ENCODE measurements around the gene PKP2. TPM values are rescaled to one million over a fixed set of nuclear protein-coding genes. Genes with fewer than 3 reads are reported as not detected.

Gene PKP2
- total and polyA plus RNA-seq, 11 donors = 111 to 576 (median 368) TPM

GRCh38 chr12:32770141-32770540 lies 126.4 kb downstream of the PKP2 start:
- Histone ChIP-seq H3K36me3 (no peaks in the 10 kb centered on the region), H3K9me3 (no peaks in the 10 kb centered on the region), H3K27ac (no peak overlapping the region), H3K4me3 (no peak overlapping the region), H3K27me3 (peaks cover 0 to 6% (median 0%) of the 10 kb centered on the region in 9 donors), H3K4me1 (no peaks in the 10 kb centered on the region)
- WGBS, 4 donors = 51 to 68% (median 64%) methylated on average over 1 of the region's 1 CpG
- no peak for DNase-seq
- no peak for TF ChIP-seq POLR2A (IDR thresholded peaks at IDR 0.05)
- no peak for TF ChIP-seq CTCF (IDR thresholded peaks at IDR 0.05)
- no peak for ATAC-seq
- intact Hi-C loops (cut with DNase I) = no loop called here

- Histone ChIP-seq H3K27ac (no peak overlapping the region), H3K4me1 (no peaks in the 10 kb centered on the region), H3K4me3 (no peak overlapping the region), H3K9me3 (no peaks in the 10 kb centered on the region), H3K27me3 (peaks cover 0 to 6% (median 0%) of the 10 kb centered on the region in 9 donors), H3K36me3 (no peaks in the 10 kb centered on the region)
- TF ChIP-seq CTCF (IDR thresholded peaks at IDR 0.05) (no peak), POLR2A (IDR thresholded peaks at IDR 0.05) (no peak)
- no peak for DNase-seq
- ATAC-seq = no peak
- WGBS, 4 donors = 69 to 86% (median 82%) methylated on average over 4 of the region's 4 CpGs
- intact Hi-C loops (cut with DNase I) = no loop called here
These were observed 128.1 kb downstream of the PKP2 start for GRCh38 chr12:32768518-32768917.

- ATAC-seq = no peak
- 77 to 81% (median 81%) methylated on average over 4 of the region's 4 CpGs for WGBS, 4 donors
- intact Hi-C loops (cut with DNase I) = no loop called here
These were observed 130.7 kb downstream of the PKP2 start for GRCh38 chr12:32765906-32766305.

GRCh38 chr12:32761716-32762115 lies 134.9 kb downstream of the PKP2 start:
- H3K4me1 ChIP-seq = peaks cover 0 to under 1% (median 0%) of the 10 kb centered on the region in 12 donors
- H3K4me3 ChIP-seq = no peak overlapping the region
- TF ChIP-seq CTCF (IDR thresholded peaks at IDR 0.05) (no peak), POLR2A (IDR thresholded peaks at IDR 0.05) (no peak)
- no peaks in the 10 kb centered on the region for H3K9me3 ChIP-seq
- DNase-seq (no peak), ATAC-seq (no peak)
- 55 to 76% (median 62%) methylated on average over 1 of the region's 1 CpG for WGBS, 4 donors
- intact Hi-C loops (cut with DNase I) = no loop called here
- H3K36me3 ChIP-seq = no peaks in the 10 kb centered on the region
- peaks cover 0 to 3% (median 0%) of the 10 kb centered on the region in 9 donors for H3K27me3 ChIP-seq
- H3K27ac ChIP-seq = no peak overlapping the region

More at GRCh38 chr12:32765906-32766305, 130.7 kb downstream of the PKP2 start:
- no peaks in the 10 kb centered on the region for H3K9me3 ChIP-seq
- no peak for TF ChIP-seq POLR2A (IDR thresholded peaks at IDR 0.05)
- no peak for TF ChIP-seq CTCF (IDR thresholded peaks at IDR 0.05)
- H3K27me3 ChIP-seq = peaks cover 0 to 6% (median 0%) of the 10 kb centered on the region in 9 donors
- no peak for DNase-seq
- H3K4me3 ChIP-seq = no peak overlapping the region
- H3K27ac ChIP-seq = no peak overlapping the region
- H3K4me1 ChIP-seq = no peaks in the 10 kb centered on the region
- H3K36me3 ChIP-seq = no peaks in the 10 kb centered on the region
